Right lobe of liver (tissue), 4 donors: ENCODE results near the gene KMT2E.

ENCODE experiments used
- POLR2A ChIP-seq: fragments of 450-650 bp; IDR thresholded peaks from one replicate; pipeline ENCODE4 v1.6.1; 2017; ENCODE audit warnings: antibody characterized with exemption, mild to moderate bottlenecking
- TF ChIP-seq, protein P1 (sequence below), 4 donors: fragments of 200-600 bp in 3 of 4; fragments of 450-650 bp in 1 of 4; IDR thresholded peaks; one replicate each; pipeline versions ENCODE4 v1.5.1 to v1.8.0; 2016 to 2022; ENCODE audit warnings: antibody characterized with exemption in 4 of 4, mild to moderate bottlenecking in 2 of 4
- donor health status: DM: no; HTN: no; CAD: no.
- donor health status: DM: no; HTN: no; CAD: no.
- donor health status: DM: no; HTN: yes; CAD: no.

DNA sequence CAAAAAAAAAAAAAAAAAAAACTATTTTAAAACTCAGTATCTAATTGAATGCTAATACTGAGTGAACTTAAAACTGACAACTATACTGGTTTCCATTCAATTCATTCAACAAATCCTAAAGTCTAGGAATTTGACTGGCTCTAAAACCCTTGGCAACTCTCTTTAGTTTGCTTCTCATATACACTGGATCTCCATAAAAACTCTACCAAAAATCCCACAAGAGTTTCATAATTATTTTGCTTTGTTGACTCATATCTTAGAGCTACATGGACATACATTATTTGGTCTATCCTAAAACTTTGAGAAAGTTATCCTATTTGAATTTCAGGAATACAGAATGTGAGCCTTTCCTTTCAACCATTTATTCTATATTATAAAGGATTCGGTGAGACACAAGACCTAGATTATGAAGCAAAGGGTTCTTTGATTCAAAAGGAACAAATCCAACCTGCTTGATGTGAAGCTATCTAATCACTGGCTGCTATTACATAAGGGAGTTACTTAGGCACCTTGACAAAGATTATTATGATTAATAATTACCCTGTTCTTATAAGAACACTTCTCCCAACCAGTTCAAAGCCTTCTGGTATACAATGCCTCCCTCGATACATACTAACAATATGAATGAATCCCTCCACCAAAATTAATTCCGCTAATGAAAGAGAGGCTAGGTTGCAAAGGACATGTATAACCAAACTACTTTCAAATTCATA lies 15.8 kb upstream of the KMT2E start:
- TF ChIP-seq, protein P1, sequence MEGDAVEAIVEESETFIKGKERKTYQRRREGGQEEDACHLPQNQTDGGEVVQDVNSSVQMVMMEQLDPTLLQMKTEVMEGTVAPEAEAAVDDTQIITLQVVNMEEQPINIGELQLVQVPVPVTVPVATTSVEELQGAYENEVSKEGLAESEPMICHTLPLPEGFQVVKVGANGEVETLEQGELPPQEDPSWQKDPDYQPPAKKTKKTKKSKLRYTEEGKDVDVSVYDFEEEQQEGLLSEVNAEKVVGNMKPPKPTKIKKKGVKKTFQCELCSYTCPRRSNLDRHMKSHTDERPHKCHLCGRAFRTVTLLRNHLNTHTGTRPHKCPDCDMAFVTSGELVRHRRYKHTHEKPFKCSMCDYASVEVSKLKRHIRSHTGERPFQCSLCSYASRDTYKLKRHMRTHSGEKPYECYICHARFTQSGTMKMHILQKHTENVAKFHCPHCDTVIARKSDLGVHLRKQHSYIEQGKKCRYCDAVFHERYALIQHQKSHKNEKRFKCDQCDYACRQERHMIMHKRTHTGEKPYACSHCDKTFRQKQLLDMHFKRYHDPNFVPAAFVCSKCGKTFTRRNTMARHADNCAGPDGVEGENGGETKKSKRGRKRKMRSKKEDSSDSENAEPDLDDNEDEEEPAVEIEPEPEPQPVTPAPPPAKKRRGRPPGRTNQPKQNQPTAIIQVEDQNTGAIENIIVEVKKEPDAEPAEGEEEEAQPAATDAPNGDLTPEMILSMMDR (IDR thresholded peaks at IDR 0.05): no peak
- TF ChIP-seq POLR2A: no peak
